ENCODE results near the gene AIFM3.

The AIFM3 gene

DNA sequence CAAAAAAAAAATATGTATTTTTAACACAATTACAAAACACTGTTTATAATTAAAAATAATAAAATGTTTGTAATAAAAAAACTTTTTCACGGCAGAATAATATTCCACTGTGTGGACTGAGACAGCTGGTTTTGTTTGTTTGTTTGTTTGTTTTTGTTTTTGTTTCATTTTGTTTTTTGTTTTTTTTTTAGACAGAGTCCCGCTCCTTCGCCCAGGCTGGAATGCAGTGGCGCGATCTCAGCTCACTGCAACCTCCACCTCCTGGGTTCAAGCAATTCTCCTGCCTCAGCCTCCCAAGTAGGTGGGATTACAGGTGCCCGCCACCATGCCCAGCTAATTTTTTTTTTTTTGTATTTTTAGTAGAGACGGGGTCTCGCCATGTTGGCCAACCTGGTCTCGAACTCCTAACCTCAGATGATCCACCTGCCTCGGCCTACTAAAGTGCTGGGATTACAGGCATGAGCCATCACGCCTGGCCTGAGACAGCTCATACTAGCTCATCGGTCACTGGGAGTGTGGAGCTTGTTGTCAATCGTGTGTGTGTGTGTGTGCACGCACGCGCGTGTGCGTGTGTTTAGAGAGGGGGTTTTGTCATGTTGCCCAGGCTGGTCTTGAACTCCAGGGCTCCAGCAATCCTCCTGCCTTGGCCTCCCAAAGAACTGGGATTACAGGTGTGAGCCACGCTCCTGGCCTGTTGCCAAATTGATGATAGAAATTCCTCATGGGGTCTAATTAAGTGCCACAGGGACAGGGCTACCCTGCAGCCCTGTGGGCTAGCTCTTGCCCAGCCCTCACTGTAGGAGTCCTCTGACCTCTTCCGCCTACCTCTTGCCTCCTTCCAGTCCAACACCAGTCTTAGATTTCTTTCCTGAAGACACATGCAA, 7.2 kb upstream of the AIFM3 start:
- DNase-seq, result no peak

DNA sequence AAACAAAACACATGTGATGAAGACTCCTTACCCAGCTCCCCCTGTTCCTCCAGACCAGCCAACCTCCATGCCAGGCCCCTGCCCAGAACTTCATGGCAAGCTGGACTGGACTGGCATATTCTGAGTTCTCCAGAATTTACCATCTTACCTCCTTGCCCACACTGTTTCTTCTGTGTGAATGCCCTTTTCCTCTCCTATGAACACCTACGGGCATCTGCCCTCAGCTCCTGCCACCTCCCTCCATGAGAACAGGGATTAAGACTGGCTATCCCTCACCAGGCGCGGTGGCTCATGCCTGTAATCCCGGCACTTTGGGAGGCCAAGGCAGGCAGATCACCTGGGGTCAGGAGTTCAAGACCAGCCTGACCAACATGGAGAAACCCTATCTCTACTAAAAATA, 6.4 kb upstream of the AIFM3 start:
- no peak for DNase-seq

DNA sequence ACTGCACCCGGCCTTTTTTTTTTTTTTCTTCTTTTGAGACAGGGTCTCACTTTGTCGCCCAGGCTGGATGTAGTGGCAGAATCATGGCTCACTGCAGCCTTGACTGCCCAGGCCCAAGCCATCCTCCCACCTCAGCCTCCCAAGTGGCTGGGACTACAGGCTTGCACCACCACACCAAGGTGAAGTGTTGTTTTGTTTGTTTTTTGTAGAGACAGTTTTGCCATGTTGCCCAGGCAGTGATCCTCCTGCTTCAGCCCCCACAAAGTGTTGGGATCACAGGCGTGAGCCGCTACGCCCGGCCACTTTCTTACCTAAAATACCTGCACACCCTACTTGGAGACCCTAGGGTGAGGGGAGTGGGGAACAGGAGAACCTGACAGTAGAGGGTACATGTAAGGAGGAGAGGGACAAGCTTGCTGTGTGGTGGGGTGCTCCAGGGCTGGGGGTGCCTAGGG, 4.5 kb upstream of the AIFM3 start:
- DNase-seq, result no peak

DNA sequence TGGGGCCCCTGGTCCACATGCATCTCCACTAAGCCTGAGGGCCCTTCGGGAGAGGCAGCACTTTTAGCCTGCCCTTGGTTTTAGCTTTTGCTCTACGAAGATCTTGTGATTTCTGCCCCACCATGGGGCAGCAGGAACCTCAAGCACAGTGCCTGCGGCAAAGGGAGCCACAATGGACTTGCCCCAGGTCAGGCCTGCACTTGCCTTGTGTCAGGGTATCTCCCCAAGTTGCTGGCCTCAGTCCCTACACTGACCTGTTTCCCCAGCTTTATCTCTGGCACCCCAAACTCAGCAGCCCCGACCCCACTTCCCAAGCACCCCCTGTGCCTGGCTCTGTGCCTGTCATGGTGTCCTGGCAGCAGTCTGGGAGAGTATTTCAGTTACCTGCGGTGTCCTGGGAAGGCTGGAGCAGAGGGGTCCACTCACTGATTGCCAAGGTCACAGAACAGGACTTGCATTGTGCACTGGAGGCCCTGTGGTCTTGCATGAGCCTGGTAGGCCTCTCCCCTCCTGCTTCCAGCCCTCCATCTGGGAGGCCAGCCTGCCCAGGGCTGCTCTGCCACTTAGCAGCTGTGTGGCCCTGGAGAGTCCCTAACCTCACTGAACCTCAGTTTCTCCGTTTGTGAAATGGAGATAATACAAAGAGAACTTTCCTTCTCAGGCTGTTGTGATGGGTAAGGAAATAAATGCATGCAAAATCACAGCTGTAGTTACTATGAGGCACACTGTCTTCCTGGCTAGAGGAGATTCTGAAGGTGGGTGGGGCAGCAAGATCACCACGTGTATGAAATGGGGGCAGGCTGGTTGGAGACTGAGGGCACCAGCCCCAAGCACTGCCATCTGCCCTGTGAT, 3.6 kb upstream of the AIFM3 start:
- no peak for DNase-seq

DNA sequence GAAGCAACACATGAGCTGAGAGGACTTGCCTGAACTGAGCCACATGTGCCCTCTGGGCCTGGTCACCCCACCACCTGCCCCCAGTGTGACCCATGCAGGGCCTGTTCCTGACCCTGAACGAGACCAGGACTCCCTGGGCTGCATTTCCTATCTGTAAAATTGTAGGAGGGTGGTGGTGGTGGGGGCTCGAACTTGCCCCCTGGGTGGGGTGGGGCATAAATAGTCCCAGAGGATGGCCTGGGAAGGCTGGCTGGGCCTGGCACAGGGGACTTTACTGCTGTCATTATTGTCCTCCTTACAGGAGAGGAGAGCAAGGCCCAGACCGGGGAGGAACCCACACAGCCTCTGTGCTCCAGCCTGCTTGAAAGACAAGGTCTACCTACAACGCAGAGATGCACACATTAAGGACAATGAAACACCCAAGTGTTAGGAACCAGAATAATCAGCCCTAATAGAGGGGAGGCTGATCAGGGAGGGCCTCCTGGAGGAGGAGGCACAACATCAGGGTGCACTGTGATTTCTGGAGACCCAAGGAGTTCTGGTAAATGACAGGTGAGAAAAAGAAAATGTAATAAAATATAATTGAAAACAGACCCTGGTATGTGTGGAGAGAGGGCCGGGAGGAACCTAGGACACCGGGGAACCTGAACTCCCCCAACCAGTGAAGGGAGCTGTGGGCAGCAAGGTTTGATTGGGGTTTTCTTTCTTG, 2.8 kb upstream of the AIFM3 start:
- DNase-seq, result no peak

DNA sequence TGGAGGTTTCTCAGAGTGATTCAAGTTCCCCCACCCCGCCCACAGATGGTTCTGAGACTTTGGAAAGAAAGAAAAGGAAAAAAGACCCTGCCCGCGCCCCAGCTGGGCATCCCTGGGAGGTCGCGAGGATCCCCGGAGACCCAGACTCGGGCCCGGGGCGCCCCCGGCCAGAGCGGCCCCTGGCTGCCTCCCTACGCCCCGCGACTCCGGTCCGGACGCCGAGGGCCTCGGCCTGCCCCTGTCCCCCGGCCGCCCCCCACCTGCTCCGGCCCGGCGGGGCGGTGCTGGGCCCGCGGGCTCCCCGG, 2.3 kb upstream of the AIFM3 start:
- DNase-seq, result no peak

- DNase-seq, result no peak
Observed at GRCh38 chr22:20965104-20965887, 1.8 kb upstream of the AIFM3 start.

GRCh38 chr22:20965888-20966855, 883 bp upstream of the AIFM3 start:
- no peak for DNase-seq

- DNase-seq, result no peak
Observed at GRCh38 chr22:20967697-20968211, 699 bp downstream of the AIFM3 start.

GRCh38 chr22:20968281-20968977, 1.4 kb downstream of the AIFM3 start:
- DNase-seq, result peak; percentile 30 to 49

DNA sequence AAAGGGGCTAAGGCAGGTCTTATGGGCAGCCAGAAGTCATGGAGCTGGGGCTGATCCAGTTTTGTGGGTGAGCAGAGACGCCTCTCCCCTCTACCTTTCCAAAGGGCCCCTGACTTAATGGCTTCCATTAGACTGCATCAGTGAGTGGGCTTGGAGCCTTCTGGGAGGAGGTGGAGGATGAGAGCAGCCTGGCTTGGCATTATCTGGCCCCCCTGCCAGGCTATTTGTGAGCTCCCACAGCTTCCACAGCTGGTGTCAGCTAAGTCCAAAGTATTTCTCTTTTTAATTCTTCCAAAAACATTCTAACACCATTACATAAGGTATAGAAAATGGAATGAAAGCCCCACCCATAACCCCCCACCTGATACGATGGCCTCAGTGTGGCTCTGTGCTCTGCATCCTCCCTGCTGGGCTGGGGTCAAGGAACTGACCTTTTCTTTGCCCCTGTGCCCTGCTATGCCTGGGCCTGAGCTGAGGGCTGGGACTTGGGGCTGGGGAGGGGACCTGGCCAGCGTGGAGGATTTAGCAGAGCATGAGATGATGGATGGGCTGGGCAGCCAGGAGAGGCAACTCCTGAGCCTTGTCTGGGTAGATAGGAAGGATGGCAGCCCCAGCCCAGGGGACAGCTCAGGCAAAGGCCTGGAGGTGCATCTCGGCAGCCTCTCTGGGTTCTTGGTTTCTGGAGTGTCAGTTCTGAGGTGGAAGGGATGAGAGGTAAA, 4.0 kb downstream of the AIFM3 start:
- no peak for DNase-seq

- peak; percentile 49 to 52 for DNase-seq
Observed at GRCh38 chr22:20972014-20972694, 5.1 kb downstream of the AIFM3 start.

- no peak for DNase-seq
Observed at GRCh38 chr22:20972933-20973577, 6.0 kb downstream of the AIFM3 start.

GRCh38 chr22:20973634-20974286, 6.7 kb downstream of the AIFM3 start:
- no peak for DNase-seq

- DNase-seq, result no peak
Observed at GRCh38 chr22:20974336-20974955, 7.4 kb downstream of the AIFM3 start.

- no peak for DNase-seq
Observed at GRCh38 chr22:20975541-20976290, 8.7 kb downstream of the AIFM3 start.
